Right lobe of liver (tissue), 4 donors: Measurements from ENCODE around the gene DIP2C.

Source experiments
- CTCF ChIP-seq, 4 donors: fragments of 200-600 bp in 3 of 4; fragments of 450-650 bp in 1 of 4; IDR thresholded peaks; one replicate each; pipeline versions ENCODE4 v1.5.1 to v1.8.0; 2016 to 2022; ENCODE audit warnings: antibody characterized with exemption in 4 of 4, mild to moderate bottlenecking in 2 of 4
- POLR2A ChIP-seq: fragments of 450-650 bp; IDR thresholded peaks from one replicate; pipeline ENCODE4 v1.6.1; 2017; ENCODE audit warnings: antibody characterized with exemption, mild to moderate bottlenecking
- donor health status: DM: no; HTN: no; CAD: no.
- donor health status: DM: no; HTN: no; CAD: no.
- donor health status: DM: no; HTN: yes; CAD: no.

DNA sequence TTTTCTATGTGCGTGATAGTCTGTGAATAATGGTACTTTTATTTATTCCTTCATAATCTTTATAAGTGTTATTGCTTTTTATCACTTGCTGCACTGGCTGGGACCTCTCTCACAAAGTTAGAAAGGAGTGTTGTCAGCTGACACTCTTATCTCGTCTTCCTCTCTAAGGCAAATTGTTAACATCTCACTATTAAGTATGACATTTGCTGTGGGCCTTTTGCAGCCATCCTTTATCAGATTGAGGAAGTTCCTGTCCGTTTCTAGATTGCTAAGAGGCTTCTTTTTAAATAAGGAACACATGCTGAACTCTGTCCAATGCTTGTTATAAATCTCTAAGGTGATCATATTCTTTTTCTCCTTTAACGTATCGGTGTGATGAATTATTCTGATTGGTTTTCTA is 27.4 kb upstream of the DIP2C start:
- TF ChIP-seq CTCF (IDR thresholded peaks at IDR 0.05) = no peak
- no peak for TF ChIP-seq POLR2A
